HCT116 (cell line): ENCODE results near the gene PKN1.

ENCODE experiments used
- CEBPB ChIP-seq: IDR thresholded peaks from 2 replicates; pipeline ENCODE4 v1.6.1; 2012; ENCODE audit warnings: low read depth
- FOSL1 ChIP-seq: IDR thresholded peaks from 2 replicates; pipeline ENCODE4 v1.6.1; 2012; ENCODE audit warnings: low read depth
- JUND ChIP-seq: IDR thresholded peaks from 2 replicates; pipeline ENCODE4 v1.6.1; 2012
- POLR2A ChIP-seq: IDR thresholded peaks from 2 replicates; pipeline ENCODE4 v1.7.0; 2011; ENCODE audit warnings: borderline replicate concordance; ENCODE audit not compliant: insufficient read depth, insufficient read length; ENCODE audit errors: extremely low read depth
- REST ChIP-seq: IDR thresholded peaks from 2 replicates; pipeline ENCODE4 v1.6.1; 2012; ENCODE audit warnings: low read depth
- TCF7L2 ChIP-seq: IDR thresholded peaks from 2 replicates; pipeline ENCODE4 v1.7.0; 2011; ENCODE audit warnings: borderline replicate concordance, inconsistent platforms; ENCODE audit not compliant: insufficient read depth, insufficient read length; ENCODE audit errors: extremely low read depth
- YY1 ChIP-seq: IDR thresholded peaks from 2 replicates; pipeline ENCODE4 v1.6.1; 2011; ENCODE audit warnings: low read length, low read depth, moderate library complexity, mild to moderate bottlenecking; ENCODE audit not compliant: insufficient replicate concordance; ENCODE audit errors: extremely low read depth
- ZNF274 ChIP-seq: fragments of 200-500 bp; sonication (Bioruptor generic); IDR thresholded peaks from 2 replicates; pipeline ENCODE4 v1.6.1; 2014; ENCODE audit warnings: mild to moderate bottlenecking, low read depth, low read length, inconsistent platforms
- TF ChIP-seq, protein P1 (sequence below), 3 experiments: fragments of 200-600 bp in 1 of 3; sonication (generic) in 1 of 3; IDR thresholded peaks in 2 of 3; conservative IDR thresholded peaks in 1 of 3; 2 replicates each; pipeline ENCODE4 v1.5.1; 2012 to 2017; ENCODE audit warnings: low read depth in 2 of 3, low read length in 2 of 3, antibody characterized with exemption in 1 of 3, borderline replicate concordance in 1 of 3, control low read depth in 1 of 3, mild to moderate bottlenecking in 1 of 3, mixed read lengths in 1 of 3, mixed run types in 1 of 3, moderate library complexity in 1 of 3; ENCODE audit not compliant: insufficient read depth in 1 of 3

GRCh38 chr19:14480700-14481079 is 47.6 kb downstream of the PKN1 start:
- TF ChIP-seq, protein P1, sequence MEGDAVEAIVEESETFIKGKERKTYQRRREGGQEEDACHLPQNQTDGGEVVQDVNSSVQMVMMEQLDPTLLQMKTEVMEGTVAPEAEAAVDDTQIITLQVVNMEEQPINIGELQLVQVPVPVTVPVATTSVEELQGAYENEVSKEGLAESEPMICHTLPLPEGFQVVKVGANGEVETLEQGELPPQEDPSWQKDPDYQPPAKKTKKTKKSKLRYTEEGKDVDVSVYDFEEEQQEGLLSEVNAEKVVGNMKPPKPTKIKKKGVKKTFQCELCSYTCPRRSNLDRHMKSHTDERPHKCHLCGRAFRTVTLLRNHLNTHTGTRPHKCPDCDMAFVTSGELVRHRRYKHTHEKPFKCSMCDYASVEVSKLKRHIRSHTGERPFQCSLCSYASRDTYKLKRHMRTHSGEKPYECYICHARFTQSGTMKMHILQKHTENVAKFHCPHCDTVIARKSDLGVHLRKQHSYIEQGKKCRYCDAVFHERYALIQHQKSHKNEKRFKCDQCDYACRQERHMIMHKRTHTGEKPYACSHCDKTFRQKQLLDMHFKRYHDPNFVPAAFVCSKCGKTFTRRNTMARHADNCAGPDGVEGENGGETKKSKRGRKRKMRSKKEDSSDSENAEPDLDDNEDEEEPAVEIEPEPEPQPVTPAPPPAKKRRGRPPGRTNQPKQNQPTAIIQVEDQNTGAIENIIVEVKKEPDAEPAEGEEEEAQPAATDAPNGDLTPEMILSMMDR (IDR thresholded peaks at IDR 0.05 in 2 of 3, conservative IDR thresholded peaks at IDR 0.05 in 1 of 3; ENCODE audit: borderline replicate concordance in 1 of 3, insufficient read depth in 1 of 3, low read depth in 2 of 3, low read length in 2 of 3), result no peak
- TF ChIP-seq YY1, result no peak
- TF ChIP-seq CEBPB, result no peak
- no peak for TF ChIP-seq POLR2A
- no peak for TF ChIP-seq JUND
- no peak for TF ChIP-seq FOSL1
- TF ChIP-seq ZNF274, result no peak
- TF ChIP-seq REST, result no peak
- TF ChIP-seq TCF7L2, result no peak
